Right ventricle myocardium inferior (tissue), 1 donor: ENCODE data around the gene LAD1. TPM values are rescaled to one million over a fixed set of nuclear protein-coding genes. Genes with fewer than 3 reads are reported as not detected.
A peak's percentile ranks its signal among the peaks of the same experiment; 100 is the strongest.

Source experiments
- ATAC-seq: fragments of 200-7000 bp; cut with Tn5 transposase; one replicate; pipeline ENCODE4 v1.9.1; 2020; ENCODE audit warnings: mild to moderate bottlenecking, moderate library complexity
- DNase-seq: peaks from one replicate; pipeline ENCODE4 v3.0.0; 2021; ENCODE audit errors: missing footprints
- intact Hi-C: fragments of 100-400 bp; cut with DNase I; formaldehyde crosslinking; loops from one replicate; pipeline ENCODE4 v1.11.0; 2022
- total RNA-seq: library from RNA; stranded (reverse); fragmentation: NEBNext Ultra II Directional; extraction: Animal tissue kit (Norgen Biotek cat#: 25700); gene quantifications from one replicate; pipeline ENCODE4 v1.2.1, GENCODE V29; 2021
- donor health status: DM: no; HTN: yes; CAD: no; lungs with severe emphysema.

The LAD1 gene
- total RNA-seq, 1 donor from 2014 or later, result 2.4 TPM

GRCh38 chr1:201420608-201421002, 21.5 kb upstream of the LAD1 start:
- DNase-seq (peak; percentile 39), ATAC-seq (no peak)
- intact Hi-C loops, result no loop called here

GRCh38 chr1:201419746-201420607, 20.9 kb upstream of the LAD1 start:
- ATAC-seq, result peak; percentile 13
- DNase-seq, result peak; percentile 17
- intact Hi-C loops, result no loop called here

DNA sequence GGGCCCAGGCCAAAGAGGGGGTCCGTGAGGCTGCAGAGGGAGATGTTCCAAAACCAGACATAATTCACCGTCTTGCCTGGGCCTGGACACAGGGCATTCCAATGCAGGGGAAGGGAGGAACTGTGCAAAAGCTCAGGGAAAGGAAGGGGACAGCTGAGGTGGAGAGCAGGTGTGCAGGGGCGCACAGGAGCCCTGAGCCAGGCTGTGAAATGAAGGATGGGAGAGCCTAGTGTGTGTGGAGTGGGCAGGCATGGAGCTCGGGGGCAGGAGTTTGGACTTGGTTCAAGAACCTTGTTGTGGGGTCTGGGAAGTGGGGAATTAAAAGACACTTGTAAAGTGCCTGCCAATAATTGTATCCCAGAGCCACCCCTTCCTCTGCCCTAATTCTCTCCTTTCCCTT, 20.1 kb upstream of the LAD1 start:
- DNase-seq (peak; percentile 44), ATAC-seq (no peak)
- intact Hi-C loops, result no loop called here

DNA sequence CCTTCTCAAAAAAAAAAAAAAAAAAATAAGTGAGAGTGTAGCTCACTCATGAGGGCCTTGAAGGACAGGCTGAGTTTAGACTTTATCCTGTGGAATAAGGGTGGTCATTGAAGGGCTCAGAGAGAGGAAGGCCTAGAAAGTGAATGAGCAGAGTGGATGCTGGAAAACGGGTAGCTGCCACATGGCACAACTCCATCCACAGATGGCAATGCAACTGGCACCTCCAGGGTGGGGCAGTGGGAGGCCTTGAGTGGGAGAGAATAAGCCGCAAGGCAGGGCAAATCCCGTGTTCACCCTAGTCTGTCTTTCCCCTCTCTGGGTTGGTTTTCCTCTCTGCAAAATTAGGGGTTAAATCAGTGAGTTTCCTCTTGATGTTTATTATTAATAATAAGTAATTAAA, 19.3 kb upstream of the LAD1 start:
- ATAC-seq, result no peak
- intact Hi-C loops, result no loop called here
- peak; percentile 44 for DNase-seq

DNA sequence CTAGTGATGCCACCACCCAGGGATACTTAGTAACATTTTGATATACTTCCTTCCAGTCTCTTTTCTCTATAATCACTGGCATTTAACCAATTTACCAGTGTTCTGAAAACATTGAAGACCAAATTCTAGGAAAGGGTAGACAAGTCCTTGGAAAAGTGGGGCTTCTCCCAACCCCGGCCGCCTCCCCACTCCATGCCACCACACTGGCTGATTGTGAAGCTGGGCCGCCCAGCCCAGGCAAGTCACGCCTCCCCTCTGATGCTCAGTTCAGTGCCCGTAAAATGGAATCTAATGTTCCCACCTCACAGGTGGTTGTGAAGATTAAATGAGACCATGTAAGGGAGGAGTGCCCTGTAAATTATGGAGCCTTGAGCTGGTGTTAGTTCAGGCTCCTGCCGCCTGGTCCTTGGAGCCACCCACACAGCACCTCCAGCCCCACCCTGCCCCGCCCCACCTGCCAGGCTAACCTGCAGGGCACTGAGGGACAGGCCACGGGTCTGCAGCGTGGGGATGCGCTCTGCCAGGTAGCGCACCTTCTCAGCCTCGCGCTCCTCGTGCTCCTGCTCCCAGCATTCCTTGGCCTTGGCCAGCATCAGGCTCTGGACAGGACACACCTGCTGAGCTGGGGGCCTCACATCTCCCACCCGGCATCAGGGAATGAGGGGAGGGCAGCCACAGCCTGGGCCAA, 15.1 kb upstream of the LAD1 start:
- intact Hi-C loops, result no loop called here
- no peak for ATAC-seq
- DNase-seq, result peak; percentile 60

DNA sequence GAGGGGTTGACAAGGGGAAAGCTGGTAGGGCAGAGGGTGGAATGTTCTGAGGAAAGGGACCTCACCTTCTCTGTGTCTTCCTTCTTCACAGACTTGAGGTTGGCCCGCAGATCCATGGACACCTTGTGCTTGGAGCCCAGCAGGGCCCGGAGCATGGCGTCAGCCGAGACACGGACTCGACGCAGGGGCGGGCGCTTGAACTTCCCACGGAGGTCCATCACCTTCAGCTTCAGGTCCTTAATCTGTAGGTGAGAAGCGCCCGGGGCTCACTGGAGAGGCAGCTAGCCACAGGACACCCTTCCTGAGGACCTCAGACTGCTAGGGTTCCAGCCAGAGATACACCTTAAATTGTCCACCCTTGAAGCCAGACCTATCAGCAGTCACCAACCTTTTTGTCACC, 12.2 kb upstream of the LAD1 start:
- no peak for ATAC-seq
- no peak for DNase-seq
- intact Hi-C loops, result no loop called here

DNA sequence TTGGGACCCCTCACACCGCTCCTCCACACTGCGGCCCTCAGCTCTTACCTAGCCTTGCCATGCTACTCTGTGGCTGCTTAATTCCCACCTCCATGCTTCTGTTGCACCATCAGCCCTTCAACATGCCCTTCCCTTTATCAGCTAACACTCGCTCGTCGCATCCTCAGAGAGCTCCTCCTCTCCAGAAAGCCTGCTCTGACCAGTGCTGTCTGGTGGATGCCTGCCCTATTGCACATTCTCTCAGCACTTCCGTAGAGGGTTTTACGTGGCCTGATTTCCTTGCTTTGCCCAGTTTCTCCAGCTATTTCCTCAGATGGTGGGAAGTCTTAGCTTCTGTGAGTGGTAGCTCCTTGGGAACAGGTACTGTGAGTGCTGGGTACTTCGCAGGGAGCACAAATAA, 10.3 kb upstream of the LAD1 start:
- ATAC-seq (no peak), DNase-seq (no peak)
- intact Hi-C loops, result loop anchor here (5.0 kb wide), 2 partner anchors 37 to 62 kb away; no protein-coding TSS in a partner anchor

GRCh38 chr1:201408834-201409200, 9.7 kb upstream of the LAD1 start:
- intact Hi-C loops, result loop anchor here (1.0 to 5.0 kb wide), 3 partner anchors 37 to 155 kb away; no protein-coding TSS in a partner anchor
- ATAC-seq, result no peak
- peak; percentile 30 for DNase-seq

DNA sequence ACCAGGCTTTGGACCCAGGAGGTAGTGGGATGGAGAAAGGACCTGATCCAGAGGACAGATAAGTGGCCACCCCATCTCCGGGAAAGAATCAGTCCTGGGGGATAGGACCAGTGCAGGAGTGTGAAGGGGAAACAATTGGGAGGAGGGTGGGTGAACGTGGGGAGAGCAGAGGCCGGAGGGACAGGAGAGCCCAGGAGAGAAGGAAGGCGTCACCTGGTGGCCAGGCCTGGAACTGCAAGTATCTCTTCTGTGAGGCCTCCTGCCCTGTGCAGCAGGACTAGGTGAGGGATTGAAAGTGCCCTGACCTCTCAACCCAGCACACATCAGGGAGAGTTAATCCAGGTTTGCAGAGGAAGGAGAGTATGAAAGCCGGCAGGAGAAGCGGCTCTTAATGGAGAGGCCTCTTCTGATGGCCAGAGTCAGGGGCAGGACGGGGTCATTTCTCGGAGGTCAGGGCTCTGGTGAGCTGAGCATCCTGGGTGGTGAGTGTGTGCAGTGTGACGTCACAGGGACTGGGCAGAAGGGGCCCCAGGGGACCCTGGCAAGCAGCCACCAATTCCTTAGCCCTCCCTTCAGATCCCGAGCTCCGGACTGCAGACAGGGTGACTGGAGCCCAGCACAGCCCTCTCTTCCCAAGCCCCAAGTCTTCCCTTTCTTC, 9.2 kb upstream of the LAD1 start:
- peak; percentile 83 for DNase-seq
- ATAC-seq, result peak; percentile 89
- intact Hi-C loops, result loop anchor here (1.0 to 5.0 kb wide), 3 partner anchors 36 to 154 kb away; no protein-coding TSS in a partner anchor

- peak; percentile 7 for ATAC-seq
- no peak for DNase-seq
- intact Hi-C loops, result loop anchor here (5.0 kb wide), 2 partner anchors 35 to 60 kb away; no protein-coding TSS in a partner anchor
Measured at GRCh38 chr1:201406831-201407406, 7.8 kb upstream of the LAD1 start.

DNA sequence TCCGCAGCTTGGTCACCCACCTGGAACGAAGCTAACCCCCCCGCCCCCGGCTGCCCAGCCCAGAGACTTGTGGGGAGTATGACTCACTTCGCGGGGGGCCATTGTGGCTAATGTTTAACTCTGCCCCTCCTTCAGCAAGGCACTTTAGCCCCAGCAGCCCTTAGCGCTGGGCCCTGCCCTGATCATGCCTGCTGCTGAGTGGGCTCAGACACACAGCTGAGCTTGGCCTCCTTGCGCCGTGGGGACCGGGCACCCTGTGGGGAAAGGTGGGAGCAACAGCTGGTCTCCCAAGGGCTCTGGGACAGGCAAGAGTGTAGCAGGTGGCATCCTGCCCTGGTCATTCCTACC, 6.3 kb upstream of the LAD1 start:
- ATAC-seq (no peak), DNase-seq (no peak)
- intact Hi-C loops, result loop anchor here (5.0 kb wide), 2 partner anchors 33 to 58 kb away; no protein-coding TSS in a partner anchor

DNA sequence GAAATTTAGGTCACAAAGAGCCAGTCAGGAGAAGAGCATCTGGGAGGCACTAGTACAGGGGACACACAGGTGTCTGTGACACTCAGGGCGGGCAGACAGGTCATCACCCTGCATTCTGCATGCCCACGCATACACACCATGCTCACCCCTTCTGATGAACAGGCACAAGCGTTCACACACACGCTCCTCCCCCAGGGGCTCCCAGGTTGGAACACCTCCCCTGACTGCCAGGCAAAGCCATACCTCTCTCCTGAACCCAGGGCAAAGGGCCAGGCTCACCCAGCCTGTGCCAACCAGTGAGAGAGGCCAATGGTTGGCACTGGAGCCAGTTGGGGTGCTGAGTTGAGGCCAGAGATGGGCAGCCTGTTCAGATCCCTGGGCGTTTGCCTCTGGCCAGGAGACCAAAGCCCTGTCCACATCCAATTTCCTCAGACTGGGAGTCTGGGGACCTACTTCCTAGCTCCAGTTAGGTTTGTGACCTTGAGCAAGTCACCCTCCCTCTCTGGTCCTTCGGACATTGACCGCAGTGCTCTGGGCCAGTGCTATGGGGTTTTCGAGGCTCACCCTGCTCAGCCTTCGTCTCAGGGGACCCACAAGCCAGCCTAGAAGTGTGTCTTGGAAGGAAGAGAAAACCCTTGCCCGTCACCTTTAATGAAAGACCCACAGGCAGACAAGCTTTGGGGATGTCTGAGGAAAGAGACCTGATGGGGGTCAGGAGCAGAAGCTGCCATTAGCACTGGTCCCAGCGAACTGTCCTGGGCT, 5.8 kb upstream of the LAD1 start:
- DNase-seq (peak; percentile 58), ATAC-seq (no peak)
- intact Hi-C loops, result loop anchor here (5.0 kb wide), 2 partner anchors 33 to 58 kb away; no protein-coding TSS in a partner anchor

DNA sequence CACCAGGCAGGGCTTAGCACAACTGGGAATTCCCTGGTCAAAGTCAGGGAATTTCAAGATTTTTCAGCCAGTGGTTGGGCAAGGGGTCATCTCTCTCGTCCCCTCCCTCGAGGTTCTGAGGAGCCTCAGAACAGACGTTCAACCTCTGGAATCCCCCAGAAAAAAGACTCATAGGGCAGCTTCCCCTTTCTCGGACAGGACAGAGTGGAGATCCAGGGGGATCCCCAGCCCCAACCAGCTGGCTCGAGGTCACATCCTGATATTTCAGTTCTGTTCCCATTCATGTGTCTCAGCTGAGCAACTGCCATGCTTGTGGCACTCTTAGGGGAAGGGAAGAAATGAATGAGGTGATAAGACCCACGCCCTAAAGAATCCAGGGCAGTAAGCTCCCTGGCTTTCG, 4.9 kb upstream of the LAD1 start:
- peak; percentile 45 for DNase-seq
- no peak for ATAC-seq
- intact Hi-C loops, result no loop called here

- intact Hi-C loops, result no loop called here
- ATAC-seq (no peak), DNase-seq (no peak)
Measured at GRCh38 chr1:201403359-201403758, 4.2 kb upstream of the LAD1 start.

- intact Hi-C loops, result no loop called here
- DNase-seq (no peak), ATAC-seq (no peak)
Measured at GRCh38 chr1:201401700-201402099, 2.6 kb upstream of the LAD1 start.

DNA sequence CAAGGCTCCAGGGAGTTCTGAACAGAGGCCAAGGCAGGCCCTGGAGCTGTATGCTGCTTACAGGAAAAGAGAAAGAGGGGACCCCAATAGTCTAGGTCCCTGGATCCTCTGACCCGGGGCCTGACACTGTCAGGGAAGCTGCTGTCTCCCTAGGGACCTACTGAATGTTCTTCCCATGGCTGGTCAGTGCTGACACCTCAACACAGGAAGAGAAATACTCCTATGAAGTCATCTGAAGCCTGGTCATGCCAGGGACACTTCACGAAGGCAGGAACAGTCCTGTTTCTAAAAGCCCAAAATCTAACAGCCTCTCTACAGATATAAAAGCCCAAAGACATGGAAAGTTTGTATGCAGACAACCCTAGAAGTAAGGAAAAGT, 1.7 kb upstream of the LAD1 start:
- intact Hi-C loops, result no loop called here
- DNase-seq, result no peak
- ATAC-seq, result no peak

DNA sequence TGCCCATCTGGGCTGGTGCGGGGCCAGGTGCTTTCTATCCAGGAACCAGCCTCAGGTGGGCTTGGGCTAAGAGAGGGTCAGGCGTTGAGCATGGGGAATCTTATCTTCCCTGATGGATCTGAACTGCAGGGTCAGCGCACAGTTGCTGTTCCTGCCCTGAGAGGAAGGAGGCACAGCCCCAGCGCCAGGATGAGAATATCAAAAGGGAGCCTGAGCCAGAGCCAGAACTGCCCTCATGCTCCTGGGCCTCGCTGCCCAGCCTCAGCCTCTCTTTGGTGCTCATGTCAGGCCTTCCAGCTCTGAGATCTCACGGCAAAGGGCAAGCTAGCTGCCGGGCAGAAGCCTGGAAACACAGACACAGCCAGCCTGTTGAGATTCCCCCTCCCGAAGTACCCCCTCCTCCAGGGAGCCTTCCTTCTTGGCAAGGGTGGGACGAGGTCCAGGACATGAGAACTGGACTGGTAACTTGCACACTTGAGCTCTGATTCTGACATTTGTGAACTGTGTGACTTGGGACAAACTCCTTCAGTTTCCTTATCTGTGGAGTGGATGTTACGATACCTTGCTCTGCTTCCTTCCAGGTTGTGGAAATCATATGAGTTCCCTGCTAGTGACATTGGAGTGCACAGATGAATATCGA, 1.2 kb upstream of the LAD1 start:
- no peak for DNase-seq
- ATAC-seq, result no peak
- intact Hi-C loops, result no loop called here
